GM12878 (cell line): ENCODE results near the gene PPFIA4. TPM values are rescaled to one million over a fixed set of nuclear protein-coding genes. Genes with fewer than 3 reads are reported as not detected.

Experiments
- ATAC-seq: fragments of 200-7000 bp; cut with Tn5 transposase; 3 replicates; pipeline ENCODE4 v1.9.1; 2020; ENCODE audit warnings: mild to moderate bottlenecking, moderate library complexity
- BruUV-seq: library from RNA; stranded (reverse); fragments of 400-500 nt; replicated peaks from 2 replicates; lab custom pipeline; 2021; lab: Mats Ljungman, UMichigan
- CTCF ChIA-PET: fragments of 300-600 bp; sonication (Branson Sonifier 250); formaldehyde crosslinking; extraction: SDS; loops from one replicate; lab custom pipeline; 2021; ENCODE audit warnings: inconsistent platforms; lab: Yijun Ruan, JAX
- POLR2A ChIA-PET: fragments of 350-600 bp; formaldehyde crosslinking; extraction: SDS; loops from one replicate; lab custom pipeline; 2021; ENCODE audit warnings: inconsistent platforms; lab: Charles Lee
- RAD21 ChIA-PET: fragments of 300-600 bp; sonication (Branson Sonifier 250); formaldehyde crosslinking; loops from one replicate; lab custom pipeline; 2023; ENCODE audit warnings: antibody characterized with exemption; ENCODE audit not compliant: unreplicated experiment; lab: Charles Lee
- SMC1A ChIA-PET: fragments of 300-600 bp; sonication (Branson Sonifier 250); formaldehyde crosslinking; loops from one replicate; lab custom pipeline; 2023; ENCODE audit not compliant: unreplicated experiment, uncharacterized antibody; lab: Charles Lee
- DNase-seq: peaks from one replicate; pipeline ENCODE4 v3.0.0-alpha.2; 2011; ENCODE audit warnings: low read depth, low spot score
- FAIRE-seq: peaks from 3 replicates; lab custom pipeline; 2011; peaks lifted over from hg19 to GRCh38; lab: Jason Lieb, UNC
- H2AFZ ChIP-seq: 2 replicates; pipeline ENCODE4 v1.6.0; 2011; ENCODE audit warnings: low read depth, low read length, control low read depth; ENCODE audit not compliant: control insufficient read depth
- H3K27ac ChIP-seq: 2 replicates; pipeline ENCODE4 v1.5.1; 2011; ENCODE audit warnings: control low read depth; ENCODE audit not compliant: control insufficient read depth, insufficient read depth
- H3K27me3 ChIP-seq, 2 experiments: replicated peaks in 1 of 2; 2 replicates each; pipeline versions ENCODE4 v1.6.0 to v1.6.1; 2011; ENCODE audit warnings: low read length in 1 of 2; ENCODE audit not compliant: control insufficient read depth in 2 of 2, insufficient read depth in 2 of 2
- H3K36me3 ChIP-seq, 2 experiments: 2 replicates each; pipeline ENCODE4 v1.5.1; 2011; ENCODE audit warnings: low read length in 1 of 2; ENCODE audit not compliant: control insufficient read depth in 2 of 2, insufficient read depth in 2 of 2
- H3K4me1 ChIP-seq: 2 replicates; pipeline ENCODE4 v1.6.1; 2011; ENCODE audit warnings: mild to moderate bottlenecking, low read length, moderate library complexity, mixed read lengths; ENCODE audit not compliant: control insufficient read depth, insufficient read depth
- H3K4me2 ChIP-seq: 2 replicates; pipeline ENCODE4 v1.6.0; 2011; ENCODE audit warnings: control low read depth; ENCODE audit not compliant: control insufficient read depth, insufficient read depth
- H3K4me3 ChIP-seq: fragments of 200-600 bp; sonication (generic); 2 replicates; pipeline ENCODE4 v1.5.1; 2016
- H3K79me2 ChIP-seq: 2 replicates; pipeline ENCODE4 v1.6.0; 2011; ENCODE audit warnings: low read length; ENCODE audit not compliant: control insufficient read depth, insufficient read depth
- H3K9ac ChIP-seq: 2 replicates; pipeline ENCODE4 v1.8.0; 2011; ENCODE audit warnings: low read length, control low read depth, mixed read lengths; ENCODE audit not compliant: control insufficient read depth, insufficient read depth
- H3K9me3 ChIP-seq: replicated peaks from 3 replicates; pipeline ENCODE4 v1.5.1; 2011; ENCODE audit warnings: mild to moderate bottlenecking, low read length; ENCODE audit not compliant: control insufficient read depth, insufficient read depth
- H4K20me1 ChIP-seq: 2 replicates; pipeline ENCODE4 v1.6.0; 2011; ENCODE audit not compliant: control insufficient read depth, insufficient read depth
- BACH1 ChIP-seq: fragments of 450-650 bp; IDR thresholded peaks from 2 replicates; pipeline ENCODE4 v1.6.1; 2017; ENCODE audit warnings: mild to moderate bottlenecking, borderline replicate concordance
- BCL3 ChIP-seq: IDR thresholded peaks from 2 replicates; pipeline ENCODE4 v1.6.1; 2011; ENCODE audit warnings: borderline replicate concordance, low read depth, mild to moderate bottlenecking, moderate library complexity, low read length; ENCODE audit not compliant: insufficient read depth, poor library complexity, severe bottlenecking
- CBFB ChIP-seq: IDR thresholded peaks from 2 replicates; pipeline ENCODE4 v1.6.1; 2016; ENCODE audit warnings: antibody characterized with exemption, low read depth
- CHD2 ChIP-seq: IDR thresholded peaks from 2 replicates; pipeline ENCODE4 v1.6.1; 2011; ENCODE audit warnings: low read depth, low read length, improper control_type of control experiment, borderline replicate concordance
- EED ChIP-seq: sonication (generic); IDR thresholded peaks from 2 replicates; pipeline ENCODE4 v1.6.1; 2016; ENCODE audit warnings: antibody characterized with exemption, low read depth
- EGR1 ChIP-seq, 2 experiments: IDR thresholded peaks; 1 replicate in 1 of 2; 2 replicates in 1 of 2; pipeline ENCODE4 v1.6.1; 2011 to 2012; ENCODE audit warnings: low read depth in 2 of 2, low read length in 2 of 2, borderline replicate concordance in 1 of 2, mild to moderate bottlenecking in 1 of 2, moderate library complexity in 1 of 2
- EZH2 ChIP-seq: IDR thresholded peaks from 2 replicates; pipeline ENCODE4 v1.6.1; 2012; ENCODE audit warnings: low read depth, mild to moderate bottlenecking, control low read depth, inconsistent platforms, low read length, borderline replicate concordance; ENCODE audit not compliant: control insufficient read depth
- HDAC2 ChIP-seq: fragments of 200-600 bp; sonication (generic); IDR thresholded peaks from 2 replicates; pipeline ENCODE4 v1.6.1; 2017
- HDGF ChIP-seq: fragments of 450-650 bp; IDR thresholded peaks from 2 replicates; pipeline ENCODE4 v1.6.1; 2016; ENCODE audit warnings: antibody characterized with exemption
- MEF2B ChIP-seq: fragments of 450-650 bp; IDR thresholded peaks from 2 replicates; pipeline ENCODE4 v1.6.1; 2018; ENCODE audit warnings: mild to moderate bottlenecking, moderate library complexity; ENCODE audit not compliant: partially characterized antibody, poor library complexity, severe bottlenecking
- MTA2 ChIP-seq: fragments of 450-650 bp; IDR thresholded peaks from 2 replicates; pipeline ENCODE4 v1.6.1; 2016; ENCODE audit warnings: low read depth, mild to moderate bottlenecking, moderate library complexity
- SMAD1 ChIP-seq: fragments of 450-650 bp; IDR thresholded peaks from 2 replicates; pipeline ENCODE4 v1.6.1; 2018; ENCODE audit warnings: mild to moderate bottlenecking, low read depth; ENCODE audit not compliant: partially characterized antibody
- STAT1 ChIP-seq: fragments of 450-650 bp; conservative IDR thresholded peaks from 2 replicates; pipeline ENCODE4 v1.6.1; 2014; ENCODE audit warnings: antibody characterized with exemption, mild to moderate bottlenecking
- STAT3 ChIP-seq: IDR thresholded peaks from 2 replicates; pipeline ENCODE4 v1.6.1; 2011; ENCODE audit warnings: low read depth, low read length, improper control_type of control experiment
- TCF7 ChIP-seq: IDR thresholded peaks from 2 replicates; pipeline ENCODE4 v1.6.1; 2014; ENCODE audit warnings: antibody characterized with exemption, borderline replicate concordance
- USF1 ChIP-seq: IDR thresholded peaks from 2 replicates; pipeline ENCODE4 v1.6.1; 2011; ENCODE audit warnings: borderline replicate concordance, low read depth, mild to moderate bottlenecking, moderate library complexity, mixed read lengths, low read length; ENCODE audit not compliant: insufficient read depth; ENCODE audit errors: extremely low read length
- ZBTB4 ChIP-seq: fragments of 450-650 bp; formaldehyde crosslinking; IDR thresholded peaks from 2 replicates; pipeline ENCODE4 v1.4.0; 2022; ENCODE audit warnings: mild to moderate bottlenecking, moderate library complexity
- ZNF207 ChIP-seq: fragments of 450-650 bp; IDR thresholded peaks from 2 replicates; pipeline ENCODE4 v1.6.1; 2014; ENCODE audit warnings: antibody characterized with exemption, mild to moderate bottlenecking, borderline replicate concordance
- ZNF24 ChIP-seq: fragments of 450-650 bp; IDR thresholded peaks from 2 replicates; pipeline ENCODE4 v1.6.1; 2017; ENCODE audit warnings: antibody characterized with exemption, mild to moderate bottlenecking
- ZNF274 ChIP-seq: IDR thresholded peaks from one replicate; pipeline ENCODE4 v1.8.0; 2011; ENCODE audit not compliant: insufficient read length, insufficient read depth
- WGBS: methylation state at CpG from one replicate; pipeline ENCODE4 v1.1.6; 2016; ENCODE audit warnings: low lambda C conversion rate; ENCODE audit not compliant: insufficient replicate concordance, insufficient coverage; ENCODE audit errors: missing lambda C conversion rate; 5-methylcytosine and 5-hydroxymethylcytosine counted together
- in situ Hi-C: fragments of 300-500 bp; cut with MboI; formaldehyde crosslinking; loops from 9 replicates; pipeline ENCODE4 v1.14.3; 2018; ENCODE audit warnings: mixed read lengths
- intact Hi-C: fragments of 100-400 bp; cut with micrococcal nuclease; formaldehyde crosslinking; loops from one replicate; pipeline ENCODE4 v1.14.2; 2022; ENCODE audit not compliant: unreplicated experiment
- polyA plus RNA-seq, 11 experiments: library from polyadenylated mRNA; depleted of rRNA in 4 of 11; unstranded in 6 of 11; stranded (reverse) in 5 of 11; fragments of >200 nt; fragmentation: Nextera tagmentation in 4 of 11; fragmentation: Illumina TruSeq in 1 of 11; extraction: Ambion mirVana in 4 of 11; extraction: Trizol in 1 of 11; gene quantifications; 1 replicate in 1 of 11; 2 replicates in 10 of 11; pipeline versions ENCODE4 v1.2.1 to v1.2.3, GENCODE V29; 2011 to 2016; ENCODE audit warnings: inconsistent platforms in 2 of 11, missing spikeins in 2 of 11, low read depth in 1 of 11
- total RNA-seq, 4 experiments: library from RNA; depleted of rRNA in 3 of 4; stranded (reverse); fragments of >200 nt in 3 of 4; fragmentation: Illumina TruSeq in 1 of 4; extraction: Trizol in 1 of 4; gene quantifications; 2 replicates each; pipeline versions ENCODE4 v1.2.1 to v1.2.3, GENCODE V29; 2013 to 2021

Gene PPFIA4
- total and polyA plus RNA-seq, 10 of the 15 experiments (the other 5 are each of a cell fraction or from before 2014, with no cell fraction given) = 0.02 to 19.7 (median 0.34) TPM; not detected in 1

- ChIA-PET SMC1A (no interaction called here), CTCF (no interaction called here), POLR2A (no interaction called here), RAD21 (interaction anchor here (0.6 kb wide), 1 partner anchor 32 kb away, joined by 4 read pairs; no protein-coding TSS in a partner anchor)
- H3K9me3 ChIP-seq = no peaks in the 10 kb centered on the region
- FAIRE-seq (no peak), ATAC-seq (no peak), DNase-seq (no peak)
- peaks cover 1 to 4% of the 10 kb centered on the region in 2 experiments; a peak in 2 of 4 replicates for H3K27me3 ChIP-seq
- no peaks in the 10 kb centered on the region for H4K20me1 ChIP-seq
- in situ Hi-C loops = no loop called here
- BruUV-seq = no TSS peak
- TF ChIP-seq BCL3 (no peak), ZNF24 (no peak), HDGF (no peak), STAT3 (no peak), STAT1 (no peak), ZNF274 (no peak), MTA2 (no peak), EED (no peak), EZH2 (no peak), USF1 (no peak), HDAC2 (no peak), EGR1 (IDR thresholded peaks at IDR 0.05; ENCODE audit: borderline replicate concordance in 1 of 2, low read depth in 2 of 2, low read length in 2 of 2) (no peak), BACH1 (no peak), TCF7 (no peak), ZNF207 (no peak), CHD2 (no peak), ZBTB4 (CRISPR knock-in tag) (no peak), SMAD1 (no peak), MEF2B (no peak), CBFB (no peak)
- no peaks in the 10 kb centered on the region for H3K4me1 ChIP-seq
- 8% methylated on average over 3 of the region's 3 CpGs for WGBS
- H3K36me3 ChIP-seq = no peaks in the 10 kb centered on the region
- H3K4me3 ChIP-seq = no peak overlapping the region
- no peak overlapping the region for H3K4me2 ChIP-seq
- H2AFZ ChIP-seq = no peak overlapping the region
- intact Hi-C loops = no loop called here
- no peaks in the 10 kb centered on the region for H3K79me2 ChIP-seq
- no peak overlapping the region for H3K27ac ChIP-seq
- H3K9ac ChIP-seq = no peak overlapping the region
These were observed 49.7 kb upstream of the PPFIA4 start for GRCh38 chr1:202976633-202977032.
